NCI-H2107 treated with DMSO at 0.1 percent for 48 hours (cell line): ENCODE results near the gene ADGRG1.
"Not testable (repeated sequence)": the region's sequence is repeated elsewhere in the genome, so short reads cannot be mapped to it uniquely, and the experiment has no call there.

Experiments used
- DNase-seq: peaks from one replicate; lab custom pipeline; 2025; ENCODE audit not compliant: unreplicated experiment; lab: John Stamatoyannopoulos, UW

Gene ADGRG1

GRCh38 chr16:57628008-57628781, at the start of gene ADGRG1:
TSS of gene ADGRG1 (plus strand) at chr16:57628630. CDS start at chr16:57650288, 21,658 bp downstream.
- DNase-seq = no peak

GRCh38 chr16:57579361-57579665, 49.1 kb upstream of the ADGRG1 start:
- no peak for DNase-seq

GRCh38 chr16:57585051-57585687, 43.3 kb upstream of the ADGRG1 start:
- DNase-seq = no peak

- DNase-seq = no peak
Measured at GRCh38 chr16:57588831-57589230, 39.6 kb upstream of the ADGRG1 start.

- no peak for DNase-seq
Measured at GRCh38 chr16:57589374-57589773, 39.1 kb upstream of the ADGRG1 start.

GRCh38 chr16:57590654-57591085, 37.8 kb upstream of the ADGRG1 start:
- no peak for DNase-seq

GRCh38 chr16:57591086-57591869, 37.2 kb upstream of the ADGRG1 start:
- peak; percentile 7 for DNase-seq

GRCh38 chr16:57591870-57592485, 36.5 kb upstream of the ADGRG1 start:
- no peak for DNase-seq

- no peak for DNase-seq
Measured at GRCh38 chr16:57592591-57593003, 35.8 kb upstream of the ADGRG1 start.

- no peak for DNase-seq
Measured at GRCh38 chr16:57593021-57593420, 35.4 kb upstream of the ADGRG1 start.

- DNase-seq = no peak
Measured at GRCh38 chr16:57593990-57594389, 34.4 kb upstream of the ADGRG1 start.

- DNase-seq = no peak
Measured at GRCh38 chr16:57594531-57595031, 33.8 kb upstream of the ADGRG1 start.

- not testable (repeated sequence) for DNase-seq
Measured at GRCh38 chr16:57596234-57596633, 32.2 kb upstream of the ADGRG1 start.

- no peak for DNase-seq
Measured at GRCh38 chr16:57598437-57598836, 30.0 kb upstream of the ADGRG1 start.

GRCh38 chr16:57600048-57600835, 28.2 kb upstream of the ADGRG1 start:
- DNase-seq = no peak

GRCh38 chr16:57600952-57601580, 27.4 kb upstream of the ADGRG1 start:
- no peak for DNase-seq

GRCh38 chr16:57601801-57602478, 26.5 kb upstream of the ADGRG1 start:
- peak; percentile 27 for DNase-seq

GRCh38 chr16:57603115-57604024, 25.1 kb upstream of the ADGRG1 start:
- DNase-seq = no peak
